Kidney epithelial cell (primary cell): Measurements from ENCODE around the gene ZNF267. TPM values are rescaled to one million over a fixed set of nuclear protein-coding genes. Genes with fewer than 3 reads are reported as not detected.

Experiments
- DNase-seq: peaks from one replicate; pipeline ENCODE4 v3.0.0-alpha.2; 2010; ENCODE audit warnings: low read depth
- H3K27me3 ChIP-seq: 2 replicates; pipeline ENCODE4 v1.6.0; 2011; ENCODE audit warnings: low read length; ENCODE audit not compliant: control insufficient read depth, insufficient read depth
- H3K36me3 ChIP-seq: 2 replicates; pipeline ENCODE4 v1.5.1; 2011; ENCODE audit warnings: low read length; ENCODE audit not compliant: control insufficient read depth, insufficient read depth
- H3K4me3 ChIP-seq: 2 replicates; pipeline ENCODE4 v1.5.1; 2011; ENCODE audit warnings: low read depth, mild to moderate bottlenecking, control low read depth, low read length
- total RNA-seq: library from RNA; depleted of rRNA; stranded (reverse); fragments of >200 nt; gene quantifications from 2 replicates; pipeline ENCODE4 v1.2.3, GENCODE V29; 2015
- TF ChIP-seq, protein P1 (sequence below): IDR thresholded peaks from 2 replicates; pipeline ENCODE4 v1.5.1; 2011; ENCODE audit warnings: mild to moderate bottlenecking, moderate library complexity, low read length, control low read depth, inconsistent platforms; ENCODE audit not compliant: insufficient read depth, poor library complexity, severe bottlenecking

The ZNF267 gene
- total RNA-seq, 1 donor from 2014 or later, result 32.3 TPM

- no peak overlapping the region for H3K4me3 ChIP-seq
- H3K36me3 ChIP-seq, result no peaks in the 10 kb centered on the region
- no peak for DNase-seq
- no peaks in the 10 kb centered on the region for H3K27me3 ChIP-seq
- TF ChIP-seq, protein P1, sequence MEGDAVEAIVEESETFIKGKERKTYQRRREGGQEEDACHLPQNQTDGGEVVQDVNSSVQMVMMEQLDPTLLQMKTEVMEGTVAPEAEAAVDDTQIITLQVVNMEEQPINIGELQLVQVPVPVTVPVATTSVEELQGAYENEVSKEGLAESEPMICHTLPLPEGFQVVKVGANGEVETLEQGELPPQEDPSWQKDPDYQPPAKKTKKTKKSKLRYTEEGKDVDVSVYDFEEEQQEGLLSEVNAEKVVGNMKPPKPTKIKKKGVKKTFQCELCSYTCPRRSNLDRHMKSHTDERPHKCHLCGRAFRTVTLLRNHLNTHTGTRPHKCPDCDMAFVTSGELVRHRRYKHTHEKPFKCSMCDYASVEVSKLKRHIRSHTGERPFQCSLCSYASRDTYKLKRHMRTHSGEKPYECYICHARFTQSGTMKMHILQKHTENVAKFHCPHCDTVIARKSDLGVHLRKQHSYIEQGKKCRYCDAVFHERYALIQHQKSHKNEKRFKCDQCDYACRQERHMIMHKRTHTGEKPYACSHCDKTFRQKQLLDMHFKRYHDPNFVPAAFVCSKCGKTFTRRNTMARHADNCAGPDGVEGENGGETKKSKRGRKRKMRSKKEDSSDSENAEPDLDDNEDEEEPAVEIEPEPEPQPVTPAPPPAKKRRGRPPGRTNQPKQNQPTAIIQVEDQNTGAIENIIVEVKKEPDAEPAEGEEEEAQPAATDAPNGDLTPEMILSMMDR, result no peak
These were observed 12.2 kb upstream of the ZNF267 start for GRCh38 chr16:31861455-31861854.

GRCh38 chr16:31862761-31863160 lies 10.8 kb upstream of the ZNF267 start:
- H3K36me3 ChIP-seq, result no peaks in the 10 kb centered on the region
- H3K27me3 ChIP-seq, result no peaks in the 10 kb centered on the region
- H3K4me3 ChIP-seq, result no peak overlapping the region
- TF ChIP-seq, protein P1, result no peak
- DNase-seq, result no peak

GRCh38 chr16:31868164-31868563 lies 5.4 kb upstream of the ZNF267 start:
- H3K27me3 ChIP-seq, result no peaks in the 10 kb centered on the region
- no peak for DNase-seq
- no peaks in the 10 kb centered on the region for H3K36me3 ChIP-seq
- TF ChIP-seq, protein P1, result no peak
- H3K4me3 ChIP-seq, result no peak overlapping the region

- DNase-seq, result no peak
These were observed 4.9 kb upstream of the ZNF267 start for GRCh38 chr16:31868691-31869167.

GRCh38 chr16:31869511-31870201 lies 4.0 kb upstream of the ZNF267 start:
- Histone ChIP-seq H3K36me3 (no peaks in the 10 kb centered on the region), H3K27me3 (no peaks in the 10 kb centered on the region), H3K4me3 (no peak overlapping the region)
- TF ChIP-seq, protein P1, result no peak
- peak; percentile 74 for DNase-seq

More at GRCh38 chr16:31868691-31869167, 4.9 kb upstream of the ZNF267 start:
- TF ChIP-seq, protein P1, result peak; percentile 68
- H3K36me3 ChIP-seq, result no peaks in the 10 kb centered on the region
- H3K4me3 ChIP-seq, result no peak overlapping the region
- H3K27me3 ChIP-seq, result no peaks in the 10 kb centered on the region

GRCh38 chr16:31870809-31871208 lies 2.8 kb upstream of the ZNF267 start:
- no peak for DNase-seq
- no peaks in the 10 kb centered on the region for H3K27me3 ChIP-seq
- no peak overlapping the region for H3K4me3 ChIP-seq
- TF ChIP-seq, protein P1, result no peak
- H3K36me3 ChIP-seq, result no peaks in the 10 kb centered on the region
